Uterus (tissue), 4 donors: ENCODE results near the gene PRCP. TPM values are rescaled to one million over a fixed set of nuclear protein-coding genes. Genes with fewer than 3 reads are reported as not detected.

Experiments
- DNase-seq, 2 donors: peaks; one replicate each; pipeline ENCODE4 v3.0.0-alpha.2; 2019 to 2020
- H3K27ac ChIP-seq, 2 donors: fragments of 200-600 bp; sonication (generic); 1 replicate in 1 of 2; 2 replicates in 1 of 2; pipeline ENCODE4 v1.5.1; 2016 to 2018
- H3K27me3 ChIP-seq, 2 donors: fragments of 200-600 bp; sonication (generic); one replicate each; pipeline ENCODE4 v1.5.1; 2018 to 2019; ENCODE audit warnings: control low read depth in 1 of 2
- H3K36me3 ChIP-seq, 2 donors: fragments of 200-600 bp; sonication (generic); one replicate each; pipeline ENCODE4 v1.5.1; 2019; ENCODE audit warnings: control low read depth in 1 of 2
- H3K4me1 ChIP-seq, 2 donors: fragments of 200-600 bp; sonication (generic); one replicate each; pipeline ENCODE4 v1.5.1; 2018 to 2019; ENCODE audit warnings: control low read depth in 1 of 2
- H3K4me3 ChIP-seq, 2 donors: fragments of 200-600 bp; sonication (generic); 1 replicate in 1 of 2; 2 replicates in 1 of 2; pipeline ENCODE4 v1.5.1; 2018 to 2019; ENCODE audit warnings: mild to moderate bottlenecking in 1 of 2
- H3K9me3 ChIP-seq, 2 donors: fragments of 200-600 bp; sonication (generic); one replicate each; pipeline ENCODE4 v1.5.1; 2019; ENCODE audit warnings: control low read depth in 1 of 2
- CTCF ChIP-seq, 4 experiments: fragments of 200-600 bp in 2 of 4; fragments of 450-650 bp in 2 of 4; sonication (generic) in 2 of 4; IDR thresholded peaks; one replicate each; pipeline ENCODE4 v1.5.1; 2016 to 2019; ENCODE audit warnings: antibody characterized with exemption in 4 of 4, mild to moderate bottlenecking in 2 of 4, moderate library complexity in 1 of 4
- POLR2A ChIP-seq, 2 donors: fragments of 450-650 bp; IDR thresholded peaks; one replicate each; pipeline ENCODE4 v1.6.1; 2016; ENCODE audit warnings: antibody characterized with exemption in 2 of 2, mild to moderate bottlenecking in 1 of 2, moderate library complexity in 1 of 2
- intact Hi-C: fragments of 100-400 bp; cut with DNase I; formaldehyde crosslinking; loops from one replicate; pipeline ENCODE4 v1.15.1; 2023; ENCODE audit warnings: low total_unique reads
- total RNA-seq, 4 donors: library from RNA; depleted of rRNA in 3 of 4; stranded (reverse); fragments of >200 nt in 3 of 4; gene quantifications; one replicate each; pipeline versions ENCODE4 v1.1.0 to v1.2.4, GENCODE V29; 2014 to 2023
- donor health status: DM: yes; HTN: yes; CAD: no.

The PRCP gene
- total RNA-seq, 4 donors from 2014 or later: 59.9 to 206 (median 92.3) TPM

GRCh38 chr11:82792822-82793569, 107.2 kb downstream of the PRCP start:
- intact Hi-C loops: no loop called here
- Histone ChIP-seq H3K4me1 (no peaks in the 10 kb centered on the region), H3K9me3 (no peaks in the 10 kb centered on the region), H3K27me3 (no peaks in the 10 kb centered on the region), H3K27ac (no peak overlapping the region), H3K36me3 (no peaks in the 10 kb centered on the region), H3K4me3 (no peak overlapping the region)
- TF ChIP-seq CTCF (IDR thresholded peaks at IDR 0.05): no peak
- no peak for TF ChIP-seq POLR2A (IDR thresholded peaks at IDR 0.05)
- no peak for DNase-seq

- H3K27me3 ChIP-seq: no peaks in the 10 kb centered on the region
- no peaks in the 10 kb centered on the region for H3K36me3 ChIP-seq
- no peak for DNase-seq
- intact Hi-C loops: no loop called here
- TF ChIP-seq POLR2A (IDR thresholded peaks at IDR 0.05) (no peak), CTCF (IDR thresholded peaks at IDR 0.05) (no peak)
- H3K4me1 ChIP-seq: no peaks in the 10 kb centered on the region
- H3K9me3 ChIP-seq: no peaks in the 10 kb centered on the region
- no peak overlapping the region for H3K27ac ChIP-seq
- no peak overlapping the region for H3K4me3 ChIP-seq
Observed at GRCh38 chr11:82792319-82792718, 107.9 kb downstream of the PRCP start.

GRCh38 chr11:82791779-82792178, 108.5 kb downstream of the PRCP start:
- intact Hi-C loops: no loop called here
- no peaks in the 10 kb centered on the region for H3K9me3 ChIP-seq
- no peak for TF ChIP-seq POLR2A (IDR thresholded peaks at IDR 0.05)
- TF ChIP-seq CTCF (IDR thresholded peaks at IDR 0.05): no peak

GRCh38 chr11:82790723-82791484, 109.3 kb downstream of the PRCP start:
- Histone ChIP-seq H3K4me1 (no peaks in the 10 kb centered on the region), H3K27ac (no peak overlapping the region), H3K36me3 (no peaks in the 10 kb centered on the region), H3K9me3 (no peaks in the 10 kb centered on the region), H3K4me3 (no peak overlapping the region), H3K27me3 (no peaks in the 10 kb centered on the region)
- intact Hi-C loops: no loop called here
- no peak for TF ChIP-seq POLR2A (IDR thresholded peaks at IDR 0.05)
- TF ChIP-seq CTCF (IDR thresholded peaks at IDR 0.05): no peak
- peak in 1 of 2 donors; percentile 14 for DNase-seq

More at GRCh38 chr11:82791779-82792178, 108.5 kb downstream of the PRCP start:
- no peak for DNase-seq
- Histone ChIP-seq H3K27ac (no peak overlapping the region), H3K4me3 (no peak overlapping the region), H3K4me1 (no peaks in the 10 kb centered on the region), H3K36me3 (no peaks in the 10 kb centered on the region), H3K27me3 (no peaks in the 10 kb centered on the region)

GRCh38 chr11:82787981-82788380, 112.2 kb downstream of the PRCP start:
- H3K27me3 ChIP-seq: no peaks in the 10 kb centered on the region
- no peak overlapping the region for H3K4me3 ChIP-seq
- no peaks in the 10 kb centered on the region for H3K36me3 ChIP-seq
- H3K9me3 ChIP-seq: no peaks in the 10 kb centered on the region
- no peak for TF ChIP-seq CTCF (IDR thresholded peaks at IDR 0.05)
- H3K27ac ChIP-seq: no peak overlapping the region
- intact Hi-C loops: no loop called here
- DNase-seq: no peak
- no peaks in the 10 kb centered on the region for H3K4me1 ChIP-seq
